GM23338 (cell line): ENCODE results near the gene UBA6. TPM values are rescaled to one million over a fixed set of nuclear protein-coding genes. Genes with fewer than 3 reads are reported as not detected.

Experiments
- ATAC-seq: fragments of 200-7000 bp; cut with Tn5 transposase; 3 replicates; pipeline ENCODE4 v1.9.1; 2020
- DNase-seq: peaks from one replicate; pipeline ENCODE4 v3.0.0-alpha.2; 2015; ENCODE audit warnings: low spot score
- H2AFZ ChIP-seq: fragments of 200-600 bp; sonication (generic); 2 replicates; pipeline ENCODE4 v1.8.0; 2016; ENCODE audit warnings: antibody characterized with exemption, mild to moderate bottlenecking, moderate library complexity
- H3F3A ChIP-seq: fragments of 200-600 bp; sonication (generic); replicated peaks from 2 replicates; pipeline ENCODE4 v1.8.0; 2017; ENCODE audit warnings: antibody characterized with exemption, mixed run types, low read depth
- H3K27ac ChIP-seq: fragments of 200-600 bp; sonication (generic); 2 replicates; pipeline ENCODE4 v1.6.1; 2016; ENCODE audit warnings: low read depth
- H3K27me3 ChIP-seq: fragments of 200-600 bp; sonication (generic); 2 replicates; pipeline ENCODE4 v1.8.0; 2016; ENCODE audit warnings: mild to moderate bottlenecking, mixed run types, moderate library complexity; ENCODE audit not compliant: insufficient read depth
- H3K36me3 ChIP-seq: fragments of 200-600 bp; sonication (generic); 2 replicates; pipeline ENCODE4 v1.8.0; 2016; ENCODE audit warnings: mild to moderate bottlenecking; ENCODE audit not compliant: insufficient read depth
- H3K4me1 ChIP-seq: fragments of 200-600 bp; sonication (generic); 2 replicates; pipeline ENCODE4 v1.8.0; 2016; ENCODE audit warnings: mild to moderate bottlenecking, moderate library complexity; ENCODE audit not compliant: insufficient read depth
- H3K4me2 ChIP-seq: fragments of 200-600 bp; sonication (generic); 2 replicates; pipeline ENCODE4 v1.7.1; 2017; ENCODE audit warnings: mixed run types
- H3K4me3 ChIP-seq: fragments of 200-600 bp; sonication (generic); 2 replicates; pipeline ENCODE4 v1.6.1; 2016; ENCODE audit warnings: mixed run types
- H3K79me2 ChIP-seq: fragments of 200-600 bp; sonication (generic); replicated peaks from 2 replicates; pipeline ENCODE4 v1.8.0; 2017; ENCODE audit warnings: mild to moderate bottlenecking; ENCODE audit not compliant: insufficient read depth
- H3K9me2 ChIP-seq: fragments of 200-600 bp; sonication (generic); 2 replicates; pipeline ENCODE4 v1.8.0; 2017; ENCODE audit not compliant: insufficient read depth
- H4K20me1 ChIP-seq: fragments of 200-600 bp; sonication (generic); replicated peaks from 2 replicates; pipeline ENCODE4 v1.8.0; 2017; ENCODE audit warnings: mild to moderate bottlenecking; ENCODE audit not compliant: insufficient read depth
- H3K27ac Mint-ChIP-seq: 2 replicates; pipeline ENCODE4 v1.8.0; 2020; ENCODE audit warnings: inconsistent platforms, mild to moderate bottlenecking, moderate library complexity, mixed read lengths
- H3K27me3 Mint-ChIP-seq: 3 replicates; pipeline ENCODE4 v1.8.0; 2022; ENCODE audit warnings: low read depth, mild to moderate bottlenecking, moderate library complexity, mixed read lengths, inconsistent platforms; ENCODE audit not compliant: insufficient read depth, poor library complexity
- H3K36me3 Mint-ChIP-seq: 3 replicates; pipeline ENCODE4 v1.8.0; 2021; ENCODE audit warnings: low read depth, mild to moderate bottlenecking, inconsistent platforms, moderate library complexity, mixed read lengths
- H3K4me1 Mint-ChIP-seq: 3 replicates; pipeline ENCODE4 v1.8.0; 2020; ENCODE audit warnings: mild to moderate bottlenecking, inconsistent platforms, mixed read lengths
- H3K4me3 Mint-ChIP-seq: 3 replicates; pipeline ENCODE4 v1.8.0; 2021; ENCODE audit warnings: moderate library complexity, mild to moderate bottlenecking, inconsistent platforms, mixed read lengths
- H3K9me3 Mint-ChIP-seq: 3 replicates; pipeline ENCODE4 v1.8.0; 2020; ENCODE audit warnings: moderate library complexity, mild to moderate bottlenecking, inconsistent platforms, mixed read lengths
- CREB1 ChIP-seq: fragments of 250-450 bp; sonication (Bioruptor Pico); IDR thresholded peaks from 2 replicates; pipeline ENCODE4 v1.5.0; 2020; ENCODE audit warnings: low read depth, mild to moderate bottlenecking, moderate library complexity
- CTCF ChIP-seq, 2 experiments: fragments of 200-600 bp in 1 of 2; sonication (generic) in 1 of 2; conservative IDR thresholded peaks; 2 replicates each; pipeline versions ENCODE4 v1.5.1 to v1.6.1; 2016 to 2017; ENCODE audit warnings: antibody characterized with exemption in 2 of 2, low read depth in 2 of 2, mild to moderate bottlenecking in 2 of 2, moderate library complexity in 1 of 2
- EZH2 ChIP-seq: fragments of 200-600 bp; sonication (generic); IDR thresholded peaks from one replicate; pipeline ENCODE4 v1.8.0; 2017; ENCODE audit warnings: antibody characterized with exemption, mild to moderate bottlenecking, low read depth; ENCODE audit not compliant: unreplicated experiment
- EZH2phosphoT487 ChIP-seq: fragments of 200-600 bp; sonication (generic); IDR thresholded peaks from one replicate; pipeline ENCODE4 v1.8.1; 2018; ENCODE audit warnings: antibody characterized with exemption; ENCODE audit not compliant: unreplicated experiment
- JUNB ChIP-seq: IDR thresholded peaks from one replicate; pipeline ENCODE4 v1.6.1; 2016; ENCODE audit warnings: antibody characterized with exemption; ENCODE audit not compliant: unreplicated experiment
- NANOG ChIP-seq: IDR thresholded peaks from 2 replicates; pipeline ENCODE4 v1.6.1; 2016; ENCODE audit warnings: antibody characterized with exemption, borderline replicate concordance
- POLR2AphosphoS5 ChIP-seq: IDR thresholded peaks from 2 replicates; pipeline ENCODE4 v1.6.1; 2016; ENCODE audit warnings: antibody characterized with exemption, low read depth
- STAT1 ChIP-seq: IDR thresholded peaks from one replicate; pipeline ENCODE4 v1.6.1; 2016; ENCODE audit warnings: antibody characterized with exemption; ENCODE audit not compliant: unreplicated experiment
- ZNF114 ChIP-seq: fragments of 250-450 bp; sonication (Bioruptor Pico); IDR thresholded peaks from 2 replicates; pipeline ENCODE4 v1.5.0; 2020; ENCODE audit warnings: mild to moderate bottlenecking, moderate library complexity
- ZNF331 ChIP-seq: fragments of 250-450 bp; sonication (Bioruptor Pico); IDR thresholded peaks from 2 replicates; pipeline ENCODE4 v1.5.0; 2020; ENCODE audit warnings: low read depth, mild to moderate bottlenecking, moderate library complexity
- polyA plus RNA-seq: library from polyadenylated mRNA; unstranded; fragments of >200 nt; fragmentation: Nextera tagmentation; extraction: Ambion mirVana; gene quantifications from 2 replicates; pipeline ENCODE4 v1.2.1, GENCODE V29; 2016
- total RNA-seq: library from RNA; depleted of rRNA; stranded (reverse); fragments of >200 nt; shearing (Covaris generic); gene quantifications from 2 replicates; pipeline ENCODE4 v1.2.3, GENCODE V29; 2014
- TF ChIP-seq, protein P1 (sequence below): IDR thresholded peaks from one replicate; pipeline ENCODE4 v1.6.1; 2018; ENCODE audit warnings: antibody characterized with exemption; ENCODE audit not compliant: unreplicated experiment
- TF ChIP-seq, protein P2 (sequence below): fragments of 250-450 bp; sonication (Bioruptor Pico); IDR thresholded peaks from 2 replicates; pipeline ENCODE4 v1.5.0; 2020; ENCODE audit warnings: mild to moderate bottlenecking, moderate library complexity

UBA6 gene
- total and polyA plus RNA-seq, 2 experiments from 2014 or later = 17.6 to 77.3 TPM

- H3K27ac ChIP-seq = no peak overlapping the region
- peaks cover 58% of the 10 kb centered on the region for H3K79me2 ChIP-seq
- Mint-ChIP-seq H3K27ac (no peak overlapping the region), H3K36me3 (peaks cover under 1% of the 10 kb centered on the region; the same call in 2 of the 3 replicates), H3K27me3 (peaks cover 1% of the 10 kb centered on the region), H3K4me3 (no peak overlapping the region), H3K4me1 (no peaks in the 10 kb centered on the region), H3K9me3 (no peaks in the 10 kb centered on the region)
- no peaks in the 10 kb centered on the region for H3K9me2 ChIP-seq
- H3F3A ChIP-seq = no peaks in the 10 kb centered on the region
- no peak overlapping the region for H2AFZ ChIP-seq
- ATAC-seq (no peak), DNase-seq (no peak)
- peaks cover 3% of the 10 kb centered on the region; the same call in 1 of the 2 replicates for H3K4me1 ChIP-seq
- peaks cover 3% of the 10 kb centered on the region; the same call in 1 of the 2 replicates for H3K36me3 ChIP-seq
- 0 out of 2 replicates have a peak, but pooled peaks cover 2% of the 10 kb centered on the region for H4K20me1 ChIP-seq
- H3K4me3 ChIP-seq = no peak overlapping the region
- no peak overlapping the region for H3K4me2 ChIP-seq
- no peak for TF ChIP-seq ZNF331 (CRISPR knock-in tag)
- TF ChIP-seq, protein P1, sequence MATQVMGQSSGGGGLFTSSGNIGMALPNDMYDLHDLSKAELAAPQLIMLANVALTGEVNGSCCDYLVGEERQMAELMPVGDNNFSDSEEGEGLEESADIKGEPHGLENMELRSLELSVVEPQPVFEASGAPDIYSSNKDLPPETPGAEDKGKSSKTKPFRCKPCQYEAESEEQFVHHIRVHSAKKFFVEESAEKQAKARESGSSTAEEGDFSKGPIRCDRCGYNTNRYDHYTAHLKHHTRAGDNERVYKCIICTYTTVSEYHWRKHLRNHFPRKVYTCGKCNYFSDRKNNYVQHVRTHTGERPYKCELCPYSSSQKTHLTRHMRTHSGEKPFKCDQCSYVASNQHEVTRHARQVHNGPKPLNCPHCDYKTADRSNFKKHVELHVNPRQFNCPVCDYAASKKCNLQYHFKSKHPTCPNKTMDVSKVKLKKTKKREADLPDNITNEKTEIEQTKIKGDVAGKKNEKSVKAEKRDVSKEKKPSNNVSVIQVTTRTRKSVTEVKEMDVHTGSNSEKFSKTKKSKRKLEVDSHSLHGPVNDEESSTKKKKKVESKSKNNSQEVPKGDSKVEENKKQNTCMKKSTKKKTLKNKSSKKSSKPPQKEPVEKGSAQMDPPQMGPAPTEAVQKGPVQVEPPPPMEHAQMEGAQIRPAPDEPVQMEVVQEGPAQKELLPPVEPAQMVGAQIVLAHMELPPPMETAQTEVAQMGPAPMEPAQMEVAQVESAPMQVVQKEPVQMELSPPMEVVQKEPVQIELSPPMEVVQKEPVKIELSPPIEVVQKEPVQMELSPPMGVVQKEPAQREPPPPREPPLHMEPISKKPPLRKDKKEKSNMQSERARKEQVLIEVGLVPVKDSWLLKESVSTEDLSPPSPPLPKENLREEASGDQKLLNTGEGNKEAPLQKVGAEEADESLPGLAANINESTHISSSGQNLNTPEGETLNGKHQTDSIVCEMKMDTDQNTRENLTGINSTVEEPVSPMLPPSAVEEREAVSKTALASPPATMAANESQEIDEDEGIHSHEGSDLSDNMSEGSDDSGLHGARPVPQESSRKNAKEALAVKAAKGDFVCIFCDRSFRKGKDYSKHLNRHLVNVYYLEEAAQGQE = no peak
- no peak for TF ChIP-seq CTCF (conservative IDR thresholded peaks at IDR 0.05; ENCODE audit: low read depth in 2 of 2)
- no peak for TF ChIP-seq JUNB
- no peak for TF ChIP-seq ZNF114 (CRISPR knock-in tag)
- TF ChIP-seq POLR2AphosphoS5 = no peak
- no peak for TF ChIP-seq STAT1
- TF ChIP-seq CREB1 (CRISPR knock-in tag) = no peak
- TF ChIP-seq EZH2 = no peak
- no peak for TF ChIP-seq NANOG
- TF ChIP-seq, protein P2, sequence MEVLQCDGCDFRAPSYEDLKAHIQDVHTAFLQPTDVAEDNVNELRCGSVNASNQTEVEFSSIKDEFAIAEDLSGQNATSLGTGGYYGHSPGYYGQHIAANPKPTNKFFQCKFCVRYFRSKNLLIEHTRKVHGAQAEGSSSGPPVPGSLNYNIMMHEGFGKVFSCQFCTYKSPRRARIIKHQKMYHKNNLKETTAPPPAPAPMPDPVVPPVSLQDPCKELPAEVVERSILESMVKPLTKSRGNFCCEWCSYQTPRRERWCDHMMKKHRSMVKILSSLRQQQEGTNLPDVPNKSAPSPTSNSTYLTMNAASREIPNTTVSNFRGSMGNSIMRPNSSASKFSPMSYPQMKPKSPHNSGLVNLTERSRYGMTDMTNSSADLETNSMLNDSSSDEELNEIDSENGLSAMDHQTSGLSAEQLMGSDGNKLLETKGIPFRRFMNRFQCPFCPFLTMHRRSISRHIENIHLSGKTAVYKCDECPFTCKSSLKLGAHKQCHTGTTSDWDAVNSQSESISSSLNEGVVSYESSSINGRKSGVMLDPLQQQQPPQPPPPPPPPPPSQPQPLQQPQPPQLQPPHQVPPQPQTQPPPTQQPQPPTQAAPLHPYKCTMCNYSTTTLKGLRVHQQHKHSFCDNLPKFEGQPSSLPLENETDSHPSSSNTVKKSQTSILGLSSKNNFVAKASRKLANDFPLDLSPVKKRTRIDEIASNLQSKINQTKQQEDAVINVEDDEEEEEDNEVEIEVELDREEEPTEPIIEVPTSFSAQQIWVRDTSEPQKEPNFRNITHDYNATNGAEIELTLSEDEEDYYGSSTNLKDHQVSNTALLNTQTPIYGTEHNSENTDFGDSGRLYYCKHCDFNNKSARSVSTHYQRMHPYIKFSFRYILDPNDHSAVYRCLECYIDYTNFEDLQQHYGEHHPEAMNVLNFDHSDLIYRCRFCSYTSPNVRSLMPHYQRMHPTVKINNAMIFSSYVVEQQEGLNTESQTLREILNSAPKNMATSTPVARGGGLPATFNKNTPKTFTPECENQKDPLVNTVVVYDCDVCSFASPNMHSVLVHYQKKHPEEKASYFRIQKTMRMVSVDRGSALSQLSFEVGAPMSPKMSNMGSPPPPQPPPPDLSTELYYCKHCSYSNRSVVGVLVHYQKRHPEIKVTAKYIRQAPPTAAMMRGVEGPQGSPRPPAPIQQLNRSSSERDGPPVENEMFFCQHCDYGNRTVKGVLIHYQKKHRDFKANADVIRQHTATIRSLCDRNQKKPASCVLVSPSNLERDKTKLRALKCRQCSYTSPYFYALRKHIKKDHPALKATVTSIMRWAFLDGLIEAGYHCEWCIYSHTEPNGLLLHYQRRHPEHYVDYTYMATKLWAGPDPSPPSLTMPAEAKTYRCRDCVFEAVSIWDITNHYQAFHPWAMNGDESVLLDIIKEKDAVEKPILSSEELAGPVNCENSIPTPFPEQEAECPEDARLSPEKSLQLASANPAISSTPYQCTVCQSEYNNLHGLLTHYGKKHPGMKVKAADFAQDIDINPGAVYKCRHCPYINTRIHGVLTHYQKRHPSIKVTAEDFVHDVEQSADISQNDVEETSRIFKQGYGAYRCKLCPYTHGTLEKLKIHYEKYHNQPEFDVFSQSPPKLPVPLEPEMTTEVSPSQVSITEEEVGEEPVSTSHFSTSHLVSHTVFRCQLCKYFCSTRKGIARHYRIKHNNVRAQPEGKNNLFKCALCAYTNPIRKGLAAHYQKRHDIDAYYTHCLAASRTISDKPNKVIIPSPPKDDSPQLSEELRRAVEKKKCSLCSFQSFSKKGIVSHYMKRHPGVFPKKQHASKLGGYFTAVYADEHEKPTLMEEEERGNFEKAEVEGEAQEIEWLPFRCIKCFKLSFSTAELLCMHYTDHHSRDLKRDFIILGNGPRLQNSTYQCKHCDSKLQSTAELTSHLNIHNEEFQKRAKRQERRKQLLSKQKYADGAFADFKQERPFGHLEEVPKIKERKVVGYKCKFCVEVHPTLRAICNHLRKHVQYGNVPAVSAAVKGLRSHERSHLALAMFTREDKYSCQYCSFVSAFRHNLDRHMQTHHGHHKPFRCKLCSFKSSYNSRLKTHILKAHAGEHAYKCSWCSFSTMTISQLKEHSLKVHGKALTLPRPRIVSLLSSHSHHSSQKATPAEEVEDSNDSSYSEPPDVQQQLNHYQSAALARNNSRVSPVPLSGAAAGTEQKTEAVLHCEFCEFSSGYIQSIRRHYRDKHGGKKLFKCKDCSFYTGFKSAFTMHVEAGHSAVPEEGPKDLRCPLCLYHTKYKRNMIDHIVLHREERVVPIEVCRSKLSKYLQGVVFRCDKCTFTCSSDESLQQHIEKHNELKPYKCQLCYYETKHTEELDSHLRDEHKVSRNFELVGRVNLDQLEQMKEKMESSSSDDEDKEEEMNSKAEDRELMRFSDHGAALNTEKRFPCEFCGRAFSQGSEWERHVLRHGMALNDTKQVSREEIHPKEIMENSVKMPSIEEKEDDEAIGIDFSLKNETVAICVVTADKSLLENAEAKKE = no peak
- no peak for TF ChIP-seq EZH2phosphoT487
- H3K27me3 ChIP-seq = no peaks in the 10 kb centered on the region
Measured at GRCh38 chr4:67687636-67688035, 13.3 kb downstream of the UBA6 start.
